H1 (cell line): Measurements from ENCODE around the gene ESYT1.

Experiments
- KDM5A ChIP-seq: fragments of 200-600 bp; IDR thresholded peaks from 2 replicates; pipeline ENCODE4 v1.7.1; 2012; ENCODE audit warnings: mild to moderate bottlenecking, low read length, inconsistent platforms, mixed read lengths
- PHF8 ChIP-seq: fragments of 200-600 bp; sonication (generic); conservative IDR thresholded peaks from 2 replicates; pipeline ENCODE4 v1.7.1; 2012; ENCODE audit warnings: low read depth, mild to moderate bottlenecking, inconsistent platforms, low read length, moderate library complexity
- POLR2A ChIP-seq, 2 experiments: IDR thresholded peaks; 1 replicate in 1 of 2; 2 replicates in 1 of 2; pipeline ENCODE4 v1.6.1; 2011; ENCODE audit warnings: low read depth in 2 of 2, low read length in 2 of 2, mild to moderate bottlenecking in 2 of 2; ENCODE audit errors: control extremely low read depth in 1 of 2
- RAD21 ChIP-seq, 2 experiments: IDR thresholded peaks in 1 of 2; conservative IDR thresholded peaks in 1 of 2; 2 replicates each; pipeline ENCODE4 v1.6.1; 2011; ENCODE audit warnings: low read depth in 2 of 2, low read length in 2 of 2, improper control_type of control experiment in 1 of 2, inconsistent platforms in 1 of 2, mild to moderate bottlenecking in 1 of 2, moderate library complexity in 1 of 2
- SAP30 ChIP-seq: fragments of 300-600 bp; sonication (generic); IDR thresholded peaks from 2 replicates; pipeline ENCODE4 v1.7.1; 2012; ENCODE audit warnings: low read length, moderate library complexity, mild to moderate bottlenecking, inconsistent platforms; ENCODE audit not compliant: insufficient read depth, insufficient replicate concordance
- TF ChIP-seq, protein P1 (sequence below), 3 experiments: IDR thresholded peaks; 1 replicate in 2 of 3; 2 replicates in 1 of 3; pipeline versions ENCODE4 v1.5.1 to v1.6.1; 2011; ENCODE audit warnings: low read length in 3 of 3, mild to moderate bottlenecking in 3 of 3, inconsistent platforms in 2 of 3, low read depth in 1 of 3, moderate library complexity in 1 of 3; ENCODE audit not compliant: insufficient read depth in 1 of 3; ENCODE audit errors: control extremely low read depth in 1 of 3
- TF ChIP-seq, protein P2 (sequence below): IDR thresholded peaks from 2 replicates; pipeline ENCODE4 v1.6.1; 2011; ENCODE audit warnings: low read depth, mild to moderate bottlenecking, low read length; ENCODE audit not compliant: insufficient read depth

DNA sequence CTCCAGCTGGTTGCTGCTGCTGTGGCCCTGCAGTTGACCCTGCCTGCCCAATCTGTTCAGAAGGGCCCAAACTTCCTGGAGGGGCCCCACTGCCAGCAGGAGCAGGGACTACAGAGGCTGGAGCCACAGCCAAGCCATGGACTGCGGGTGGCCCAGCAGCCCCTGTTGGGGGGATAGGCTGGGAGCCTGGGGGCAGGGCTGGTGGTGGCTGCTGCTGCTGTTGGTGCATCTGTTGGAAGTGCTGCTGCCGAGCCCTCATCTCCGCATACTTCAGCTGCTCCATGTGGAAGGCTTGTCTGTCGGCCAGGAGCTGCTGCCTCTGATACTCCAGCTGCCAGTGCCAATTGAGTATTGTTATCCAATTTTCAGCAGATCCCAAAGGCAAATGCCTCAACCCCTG, 37.3 kb downstream of the ESYT1 start:
- TF ChIP-seq, protein P1, sequence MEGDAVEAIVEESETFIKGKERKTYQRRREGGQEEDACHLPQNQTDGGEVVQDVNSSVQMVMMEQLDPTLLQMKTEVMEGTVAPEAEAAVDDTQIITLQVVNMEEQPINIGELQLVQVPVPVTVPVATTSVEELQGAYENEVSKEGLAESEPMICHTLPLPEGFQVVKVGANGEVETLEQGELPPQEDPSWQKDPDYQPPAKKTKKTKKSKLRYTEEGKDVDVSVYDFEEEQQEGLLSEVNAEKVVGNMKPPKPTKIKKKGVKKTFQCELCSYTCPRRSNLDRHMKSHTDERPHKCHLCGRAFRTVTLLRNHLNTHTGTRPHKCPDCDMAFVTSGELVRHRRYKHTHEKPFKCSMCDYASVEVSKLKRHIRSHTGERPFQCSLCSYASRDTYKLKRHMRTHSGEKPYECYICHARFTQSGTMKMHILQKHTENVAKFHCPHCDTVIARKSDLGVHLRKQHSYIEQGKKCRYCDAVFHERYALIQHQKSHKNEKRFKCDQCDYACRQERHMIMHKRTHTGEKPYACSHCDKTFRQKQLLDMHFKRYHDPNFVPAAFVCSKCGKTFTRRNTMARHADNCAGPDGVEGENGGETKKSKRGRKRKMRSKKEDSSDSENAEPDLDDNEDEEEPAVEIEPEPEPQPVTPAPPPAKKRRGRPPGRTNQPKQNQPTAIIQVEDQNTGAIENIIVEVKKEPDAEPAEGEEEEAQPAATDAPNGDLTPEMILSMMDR (IDR thresholded peaks at IDR 0.05; ENCODE audit: control extremely low read depth in 1 of 3, insufficient read depth in 1 of 3, low read depth in 1 of 3, low read length in 3 of 3): no peak
- TF ChIP-seq SAP30 (no peak), POLR2A (IDR thresholded peaks at IDR 0.05; ENCODE audit: control extremely low read depth in 1 of 2, low read depth in 2 of 2, low read length in 2 of 2) (no peak; a peak in 1 of 3 replicates), RAD21 (IDR thresholded peaks at IDR 0.05 in 1 of 2, conservative IDR thresholded peaks at IDR 0.05 in 1 of 2; ENCODE audit: low read depth in 2 of 2, low read length in 2 of 2) (no peak), PHF8 (no peak), KDM5A (no peak)
- TF ChIP-seq, protein P2, sequence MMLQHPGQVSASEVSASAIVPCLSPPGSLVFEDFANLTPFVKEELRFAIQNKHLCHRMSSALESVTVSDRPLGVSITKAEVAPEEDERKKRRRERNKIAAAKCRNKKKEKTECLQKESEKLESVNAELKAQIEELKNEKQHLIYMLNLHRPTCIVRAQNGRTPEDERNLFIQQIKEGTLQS: no peak
